ENCODE data around the gene RHBDD1. TPM values are rescaled to one million over a fixed set of nuclear protein-coding genes. Genes with fewer than 3 reads are reported as not detected.

The RHBDD1 gene
- total RNA-seq, 1 donor from 2014 or later = 29.9 TPM

DNA sequence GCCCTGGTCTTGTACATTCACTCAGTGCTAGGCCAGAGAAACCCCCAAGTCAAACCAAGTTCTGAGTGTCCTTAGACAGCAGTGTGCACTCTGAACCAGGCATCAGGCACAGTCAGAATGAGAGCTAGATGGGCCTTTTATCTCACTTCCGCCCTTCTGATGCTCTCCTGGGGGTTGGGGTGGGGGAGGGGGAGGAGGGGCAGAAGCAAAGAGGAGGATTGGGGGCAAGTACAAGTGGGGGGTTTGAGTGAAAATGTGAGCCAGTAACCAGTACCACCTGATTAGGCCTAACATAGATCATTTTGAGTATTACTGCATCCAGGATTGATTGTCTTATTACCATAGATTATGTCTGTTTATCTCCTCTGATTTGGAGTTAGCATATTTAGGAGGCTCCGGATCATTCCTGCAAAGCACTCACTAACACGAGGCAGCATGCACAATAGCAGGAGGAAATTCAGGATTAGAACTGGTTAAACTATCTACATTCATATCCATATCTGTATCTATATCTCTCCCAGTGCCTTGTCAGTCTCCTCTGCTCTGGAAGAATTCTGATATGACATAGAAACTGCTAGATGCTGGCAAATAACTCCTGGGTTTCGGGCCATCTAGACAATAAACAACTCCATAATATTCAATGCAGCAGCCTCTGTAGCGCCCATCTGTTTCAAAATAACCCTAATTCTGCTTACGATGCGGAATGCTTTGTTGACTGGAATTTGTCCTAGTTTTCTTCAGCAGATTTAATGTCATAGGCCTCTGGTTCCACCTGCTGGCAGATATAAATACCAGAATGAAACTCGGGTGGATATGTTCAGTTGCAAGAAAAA, 149.1 kb downstream of the RHBDD1 start:
- Mint-ChIP-seq H3K4me3 (ENCODE audit: unreplicated experiment) (peak overlapping the region; percentile 15), H3K27me3 (ENCODE audit: unreplicated experiment) (peaks cover 6% of the 10 kb centered on the region), H3K9me3 (ENCODE audit: unreplicated experiment) (no peaks in the 10 kb centered on the region), H3K27ac (ENCODE audit: unreplicated experiment) (peak overlapping the region; percentile 88), H3K36me3 (ENCODE audit: unreplicated experiment) (no peaks in the 10 kb centered on the region), H3K4me1 (ENCODE audit: low read depth, unreplicated experiment) (peaks cover 17% of the 10 kb centered on the region)
- no peak for DNase-seq
- TF ChIP-seq, protein P1, sequence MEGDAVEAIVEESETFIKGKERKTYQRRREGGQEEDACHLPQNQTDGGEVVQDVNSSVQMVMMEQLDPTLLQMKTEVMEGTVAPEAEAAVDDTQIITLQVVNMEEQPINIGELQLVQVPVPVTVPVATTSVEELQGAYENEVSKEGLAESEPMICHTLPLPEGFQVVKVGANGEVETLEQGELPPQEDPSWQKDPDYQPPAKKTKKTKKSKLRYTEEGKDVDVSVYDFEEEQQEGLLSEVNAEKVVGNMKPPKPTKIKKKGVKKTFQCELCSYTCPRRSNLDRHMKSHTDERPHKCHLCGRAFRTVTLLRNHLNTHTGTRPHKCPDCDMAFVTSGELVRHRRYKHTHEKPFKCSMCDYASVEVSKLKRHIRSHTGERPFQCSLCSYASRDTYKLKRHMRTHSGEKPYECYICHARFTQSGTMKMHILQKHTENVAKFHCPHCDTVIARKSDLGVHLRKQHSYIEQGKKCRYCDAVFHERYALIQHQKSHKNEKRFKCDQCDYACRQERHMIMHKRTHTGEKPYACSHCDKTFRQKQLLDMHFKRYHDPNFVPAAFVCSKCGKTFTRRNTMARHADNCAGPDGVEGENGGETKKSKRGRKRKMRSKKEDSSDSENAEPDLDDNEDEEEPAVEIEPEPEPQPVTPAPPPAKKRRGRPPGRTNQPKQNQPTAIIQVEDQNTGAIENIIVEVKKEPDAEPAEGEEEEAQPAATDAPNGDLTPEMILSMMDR (IDR thresholded peaks at IDR 0.05; ENCODE audit: partially characterized antibody, unreplicated experiment) = peak; percentile 75

- TF ChIP-seq, protein P1 (IDR thresholded peaks at IDR 0.05; ENCODE audit: partially characterized antibody, unreplicated experiment) = peak; percentile 9
- H3K27ac Mint-ChIP-seq (ENCODE audit: unreplicated experiment) = no peak overlapping the region
- H3K4me3 Mint-ChIP-seq (ENCODE audit: unreplicated experiment) = no peak overlapping the region
- no peaks in the 10 kb centered on the region for H3K36me3 Mint-ChIP-seq (ENCODE audit: unreplicated experiment)
- peaks cover 6% of the 10 kb centered on the region for H3K27me3 Mint-ChIP-seq (ENCODE audit: unreplicated experiment)
- DNase-seq = no peak
- peaks cover 17% of the 10 kb centered on the region for H3K4me1 Mint-ChIP-seq (ENCODE audit: low read depth, unreplicated experiment)
- no peaks in the 10 kb centered on the region for H3K9me3 Mint-ChIP-seq (ENCODE audit: unreplicated experiment)
These were observed 149.7 kb downstream of the RHBDD1 start for GRCh38 chr2:226985583-226985946.

DNA sequence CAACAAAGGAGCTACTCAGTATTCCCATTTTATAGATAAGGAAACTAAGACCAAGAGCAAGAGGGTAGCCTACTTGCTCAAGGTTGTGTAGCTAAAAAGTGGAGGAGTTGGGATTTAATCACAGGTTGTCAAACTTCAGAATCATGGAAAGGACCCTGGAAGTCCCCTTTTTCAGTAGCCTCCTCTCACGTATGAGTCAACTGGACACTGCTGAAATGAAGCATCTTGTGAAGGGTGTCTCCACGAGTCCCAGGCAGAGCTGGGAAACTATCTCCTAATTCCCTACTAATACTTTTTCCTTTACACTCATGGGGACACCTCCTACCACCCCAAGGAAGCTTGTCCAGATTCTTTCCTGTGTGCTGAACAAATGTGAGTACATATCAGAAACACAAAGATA, 155.8 kb downstream of the RHBDD1 start:
- no peak overlapping the region for H3K4me3 Mint-ChIP-seq (ENCODE audit: unreplicated experiment)
- no peak for DNase-seq
- H3K27me3 Mint-ChIP-seq (ENCODE audit: unreplicated experiment) = no peaks in the 10 kb centered on the region
- no peaks in the 10 kb centered on the region for H3K36me3 Mint-ChIP-seq (ENCODE audit: unreplicated experiment)
- H3K4me1 Mint-ChIP-seq (ENCODE audit: low read depth, unreplicated experiment) = no peaks in the 10 kb centered on the region
- TF ChIP-seq, protein P1 (IDR thresholded peaks at IDR 0.05; ENCODE audit: partially characterized antibody, unreplicated experiment) = no peak
- no peak overlapping the region for H3K27ac Mint-ChIP-seq (ENCODE audit: unreplicated experiment)
- no peaks in the 10 kb centered on the region for H3K9me3 Mint-ChIP-seq (ENCODE audit: unreplicated experiment)

- H3K9me3 Mint-ChIP-seq (ENCODE audit: unreplicated experiment) = no peaks in the 10 kb centered on the region
- no peaks in the 10 kb centered on the region for H3K4me1 Mint-ChIP-seq (ENCODE audit: low read depth, unreplicated experiment)
- H3K4me3 Mint-ChIP-seq (ENCODE audit: unreplicated experiment) = no peak overlapping the region
- H3K27me3 Mint-ChIP-seq (ENCODE audit: unreplicated experiment) = no peaks in the 10 kb centered on the region
- TF ChIP-seq, protein P1 (IDR thresholded peaks at IDR 0.05; ENCODE audit: partially characterized antibody, unreplicated experiment) = no peak
- no peak overlapping the region for H3K27ac Mint-ChIP-seq (ENCODE audit: unreplicated experiment)
- DNase-seq = no peak
- no peaks in the 10 kb centered on the region for H3K36me3 Mint-ChIP-seq (ENCODE audit: unreplicated experiment)
These were observed 157.3 kb downstream of the RHBDD1 start for GRCh38 chr2:226993171-226993570.

DNA sequence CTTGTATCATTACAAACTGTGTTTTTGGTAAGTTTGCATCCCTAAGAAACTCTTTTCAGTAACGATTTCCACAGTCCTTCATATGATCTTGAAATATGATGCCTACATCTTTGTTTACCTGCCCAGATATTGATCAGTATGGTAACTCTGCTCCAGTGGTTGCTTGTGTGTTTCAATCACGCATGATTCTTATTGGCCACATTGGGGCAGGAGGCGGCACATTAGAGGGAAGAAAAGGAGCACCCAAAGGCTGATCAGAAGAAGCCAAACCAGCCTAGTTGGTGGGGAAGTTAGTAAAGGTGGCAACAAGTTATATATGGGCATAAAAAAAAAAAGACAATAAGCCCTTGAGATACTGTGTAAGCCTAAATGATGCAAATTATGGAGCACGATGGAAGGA, 158.9 kb downstream of the RHBDD1 start:
- Mint-ChIP-seq H3K36me3 (ENCODE audit: unreplicated experiment) (no peaks in the 10 kb centered on the region), H3K9me3 (ENCODE audit: unreplicated experiment) (no peaks in the 10 kb centered on the region)

More for the DNA sequence above, 158.9 kb downstream of the RHBDD1 start:
- Mint-ChIP-seq H3K4me1 (ENCODE audit: low read depth, unreplicated experiment) (peaks cover 1% of the 10 kb centered on the region), H3K27ac (ENCODE audit: unreplicated experiment) (no peak overlapping the region), H3K27me3 (ENCODE audit: unreplicated experiment) (no peaks in the 10 kb centered on the region), H3K4me3 (ENCODE audit: unreplicated experiment) (no peak overlapping the region)
- TF ChIP-seq, protein P1 (IDR thresholded peaks at IDR 0.05; ENCODE audit: partially characterized antibody, unreplicated experiment) = no peak
- no peak for DNase-seq

All from glutamatergic neuron (in vitro differentiated cells).